GM23338 (cell line): ENCODE measurements around the gene PDLIM5. TPM values are rescaled to one million over a fixed set of nuclear protein-coding genes. Genes with fewer than 3 reads are reported as not detected.

ENCODE experiments used
- ATAC-seq: fragments of 200-7000 bp; cut with Tn5 transposase; 3 replicates; pipeline ENCODE4 v1.9.1; 2020
- DNase-seq: peaks from one replicate; pipeline ENCODE4 v3.0.0-alpha.2; 2015; ENCODE audit warnings: low spot score
- H2AFZ ChIP-seq: fragments of 200-600 bp; sonication (generic); 2 replicates; pipeline ENCODE4 v1.8.0; 2016; ENCODE audit warnings: antibody characterized with exemption, mild to moderate bottlenecking, moderate library complexity
- H3F3A ChIP-seq: fragments of 200-600 bp; sonication (generic); replicated peaks from 2 replicates; pipeline ENCODE4 v1.8.0; 2017; ENCODE audit warnings: antibody characterized with exemption, mixed run types, low read depth
- H3K27ac ChIP-seq: fragments of 200-600 bp; sonication (generic); 2 replicates; pipeline ENCODE4 v1.6.1; 2016; ENCODE audit warnings: low read depth
- H3K27me3 ChIP-seq: fragments of 200-600 bp; sonication (generic); 2 replicates; pipeline ENCODE4 v1.8.0; 2016; ENCODE audit warnings: mild to moderate bottlenecking, mixed run types, moderate library complexity; ENCODE audit not compliant: insufficient read depth
- H3K36me3 ChIP-seq: fragments of 200-600 bp; sonication (generic); 2 replicates; pipeline ENCODE4 v1.8.0; 2016; ENCODE audit warnings: mild to moderate bottlenecking; ENCODE audit not compliant: insufficient read depth
- H3K4me1 ChIP-seq: fragments of 200-600 bp; sonication (generic); 2 replicates; pipeline ENCODE4 v1.8.0; 2016; ENCODE audit warnings: mild to moderate bottlenecking, moderate library complexity; ENCODE audit not compliant: insufficient read depth
- H3K4me2 ChIP-seq: fragments of 200-600 bp; sonication (generic); 2 replicates; pipeline ENCODE4 v1.7.1; 2017; ENCODE audit warnings: mixed run types
- H3K4me3 ChIP-seq: fragments of 200-600 bp; sonication (generic); 2 replicates; pipeline ENCODE4 v1.6.1; 2016; ENCODE audit warnings: mixed run types
- H3K79me2 ChIP-seq: fragments of 200-600 bp; sonication (generic); replicated peaks from 2 replicates; pipeline ENCODE4 v1.8.0; 2017; ENCODE audit warnings: mild to moderate bottlenecking; ENCODE audit not compliant: insufficient read depth
- H3K9me2 ChIP-seq: fragments of 200-600 bp; sonication (generic); 2 replicates; pipeline ENCODE4 v1.8.0; 2017; ENCODE audit not compliant: insufficient read depth
- H4K20me1 ChIP-seq: fragments of 200-600 bp; sonication (generic); replicated peaks from 2 replicates; pipeline ENCODE4 v1.8.0; 2017; ENCODE audit warnings: mild to moderate bottlenecking; ENCODE audit not compliant: insufficient read depth
- H3K27ac Mint-ChIP-seq: 2 replicates; pipeline ENCODE4 v1.8.0; 2020; ENCODE audit warnings: inconsistent platforms, mild to moderate bottlenecking, moderate library complexity, mixed read lengths
- H3K27me3 Mint-ChIP-seq: 3 replicates; pipeline ENCODE4 v1.8.0; 2022; ENCODE audit warnings: low read depth, mild to moderate bottlenecking, moderate library complexity, mixed read lengths, inconsistent platforms; ENCODE audit not compliant: insufficient read depth, poor library complexity
- H3K36me3 Mint-ChIP-seq: 3 replicates; pipeline ENCODE4 v1.8.0; 2021; ENCODE audit warnings: low read depth, mild to moderate bottlenecking, inconsistent platforms, moderate library complexity, mixed read lengths
- H3K4me1 Mint-ChIP-seq: 3 replicates; pipeline ENCODE4 v1.8.0; 2020; ENCODE audit warnings: mild to moderate bottlenecking, inconsistent platforms, mixed read lengths
- H3K4me3 Mint-ChIP-seq: 3 replicates; pipeline ENCODE4 v1.8.0; 2021; ENCODE audit warnings: moderate library complexity, mild to moderate bottlenecking, inconsistent platforms, mixed read lengths
- H3K9me3 Mint-ChIP-seq: 3 replicates; pipeline ENCODE4 v1.8.0; 2020; ENCODE audit warnings: moderate library complexity, mild to moderate bottlenecking, inconsistent platforms, mixed read lengths
- CREB1 ChIP-seq: fragments of 250-450 bp; sonication (Bioruptor Pico); IDR thresholded peaks from 2 replicates; pipeline ENCODE4 v1.5.0; 2020; ENCODE audit warnings: low read depth, mild to moderate bottlenecking, moderate library complexity
- CTCF ChIP-seq, 2 experiments: fragments of 200-600 bp in 1 of 2; sonication (generic) in 1 of 2; conservative IDR thresholded peaks; 2 replicates each; pipeline versions ENCODE4 v1.5.1 to v1.6.1; 2016 to 2017; ENCODE audit warnings: antibody characterized with exemption in 2 of 2, low read depth in 2 of 2, mild to moderate bottlenecking in 2 of 2, moderate library complexity in 1 of 2
- EZH2 ChIP-seq: fragments of 200-600 bp; sonication (generic); IDR thresholded peaks from one replicate; pipeline ENCODE4 v1.8.0; 2017; ENCODE audit warnings: antibody characterized with exemption, mild to moderate bottlenecking, low read depth; ENCODE audit not compliant: unreplicated experiment
- EZH2phosphoT487 ChIP-seq: fragments of 200-600 bp; sonication (generic); IDR thresholded peaks from one replicate; pipeline ENCODE4 v1.8.1; 2018; ENCODE audit warnings: antibody characterized with exemption; ENCODE audit not compliant: unreplicated experiment
- JUNB ChIP-seq: IDR thresholded peaks from one replicate; pipeline ENCODE4 v1.6.1; 2016; ENCODE audit warnings: antibody characterized with exemption; ENCODE audit not compliant: unreplicated experiment
- NANOG ChIP-seq: IDR thresholded peaks from 2 replicates; pipeline ENCODE4 v1.6.1; 2016; ENCODE audit warnings: antibody characterized with exemption, borderline replicate concordance
- POLR2AphosphoS5 ChIP-seq: IDR thresholded peaks from 2 replicates; pipeline ENCODE4 v1.6.1; 2016; ENCODE audit warnings: antibody characterized with exemption, low read depth
- REST ChIP-seq: IDR thresholded peaks from one replicate; pipeline ENCODE4 v1.6.1; 2018; ENCODE audit warnings: antibody characterized with exemption; ENCODE audit not compliant: unreplicated experiment
- ZNF114 ChIP-seq: fragments of 250-450 bp; sonication (Bioruptor Pico); IDR thresholded peaks from 2 replicates; pipeline ENCODE4 v1.5.0; 2020; ENCODE audit warnings: mild to moderate bottlenecking, moderate library complexity
- ZNF462 ChIP-seq: fragments of 250-450 bp; sonication (Bioruptor Pico); IDR thresholded peaks from 2 replicates; pipeline ENCODE4 v1.5.0; 2020; ENCODE audit warnings: mild to moderate bottlenecking, moderate library complexity
- polyA plus RNA-seq: library from polyadenylated mRNA; unstranded; fragments of >200 nt; fragmentation: Nextera tagmentation; extraction: Ambion mirVana; gene quantifications from 2 replicates; pipeline ENCODE4 v1.2.1, GENCODE V29; 2016
- total RNA-seq: library from RNA; depleted of rRNA; stranded (reverse); fragments of >200 nt; shearing (Covaris generic); gene quantifications from 2 replicates; pipeline ENCODE4 v1.2.3, GENCODE V29; 2014

PDLIM5 gene
- total and polyA plus RNA-seq, 2 experiments from 2014 or later = 45.2 to 53.0 TPM

- Histone ChIP-seq H3K4me2 (no peak overlapping the region), H3K79me2 (no peaks in the 10 kb centered on the region), H4K20me1 (no peaks in the 10 kb centered on the region), H3K27me3 (no peaks in the 10 kb centered on the region), H3K27ac (no peak overlapping the region), H2AFZ (no peak overlapping the region), H3K36me3 (no peaks in the 10 kb centered on the region), H3K4me1 (no peaks in the 10 kb centered on the region), H3K9me2 (no peaks in the 10 kb centered on the region), H3F3A (no peaks in the 10 kb centered on the region), H3K4me3 (no peak overlapping the region)
- H3K27me3 Mint-ChIP-seq = no peaks in the 10 kb centered on the region
- no peaks in the 10 kb centered on the region for H3K4me1 Mint-ChIP-seq
- no peak overlapping the region for H3K27ac Mint-ChIP-seq
- H3K9me3 Mint-ChIP-seq = no peaks in the 10 kb centered on the region
- no peak for TF ChIP-seq CTCF (conservative IDR thresholded peaks at IDR 0.05; ENCODE audit: low read depth in 2 of 2)
- no peak for TF ChIP-seq ZNF114 (CRISPR knock-in tag)
- TF ChIP-seq NANOG = no peak
- TF ChIP-seq REST = no peak
- no peak for TF ChIP-seq EZH2
- TF ChIP-seq CREB1 (CRISPR knock-in tag) = no peak
- TF ChIP-seq POLR2AphosphoS5 = no peak
- no peaks in the 10 kb centered on the region for H3K36me3 Mint-ChIP-seq
- no peak for DNase-seq
- no peak overlapping the region for H3K4me3 Mint-ChIP-seq
- ATAC-seq = no peak
These were observed 197.0 kb downstream of the PDLIM5 start for GRCh38 chr4:94648699-94649098.

- Mint-ChIP-seq H3K27me3 (no peaks in the 10 kb centered on the region), H3K9me3 (no peaks in the 10 kb centered on the region), H3K27ac (no peak overlapping the region), H3K36me3 (no peaks in the 10 kb centered on the region), H3K4me3 (no peak overlapping the region), H3K4me1 (no peaks in the 10 kb centered on the region)
- Histone ChIP-seq H3F3A (no peaks in the 10 kb centered on the region), H3K36me3 (no peaks in the 10 kb centered on the region), H3K4me3 (no peak overlapping the region), H3K27me3 (no peaks in the 10 kb centered on the region), H3K9me2 (no peaks in the 10 kb centered on the region), H3K4me1 (no peaks in the 10 kb centered on the region), H3K79me2 (no peaks in the 10 kb centered on the region), H3K4me2 (no peak overlapping the region), H4K20me1 (no peaks in the 10 kb centered on the region), H2AFZ (no peak overlapping the region), H3K27ac (no peak overlapping the region)
- DNase-seq (no peak), ATAC-seq (no peak)
- TF ChIP-seq ZNF462 (CRISPR knock-in tag) (no peak), ZNF114 (CRISPR knock-in tag) (no peak), JUNB (no peak), EZH2phosphoT487 (no peak), POLR2AphosphoS5 (no peak)
These were observed 197.8 kb downstream of the PDLIM5 start for GRCh38 chr4:94649381-94650133.
